HG03135 (cell line): Measurements from ENCODE around the gene DUSP8.

Experiments used
- ATAC-seq: cut with Tn5 transposase; IDR thresholded peaks from one replicate; pipeline ENCODE4 v1.9.1; 2021; ENCODE audit warnings: mild to moderate bottlenecking, moderate library complexity; ENCODE audit not compliant: unreplicated experiment

Gene DUSP8

GRCh38 chr11:1554981-1555712 lies 16.9 kb downstream of the DUSP8 start:
- ATAC-seq, result no peak

DNA sequence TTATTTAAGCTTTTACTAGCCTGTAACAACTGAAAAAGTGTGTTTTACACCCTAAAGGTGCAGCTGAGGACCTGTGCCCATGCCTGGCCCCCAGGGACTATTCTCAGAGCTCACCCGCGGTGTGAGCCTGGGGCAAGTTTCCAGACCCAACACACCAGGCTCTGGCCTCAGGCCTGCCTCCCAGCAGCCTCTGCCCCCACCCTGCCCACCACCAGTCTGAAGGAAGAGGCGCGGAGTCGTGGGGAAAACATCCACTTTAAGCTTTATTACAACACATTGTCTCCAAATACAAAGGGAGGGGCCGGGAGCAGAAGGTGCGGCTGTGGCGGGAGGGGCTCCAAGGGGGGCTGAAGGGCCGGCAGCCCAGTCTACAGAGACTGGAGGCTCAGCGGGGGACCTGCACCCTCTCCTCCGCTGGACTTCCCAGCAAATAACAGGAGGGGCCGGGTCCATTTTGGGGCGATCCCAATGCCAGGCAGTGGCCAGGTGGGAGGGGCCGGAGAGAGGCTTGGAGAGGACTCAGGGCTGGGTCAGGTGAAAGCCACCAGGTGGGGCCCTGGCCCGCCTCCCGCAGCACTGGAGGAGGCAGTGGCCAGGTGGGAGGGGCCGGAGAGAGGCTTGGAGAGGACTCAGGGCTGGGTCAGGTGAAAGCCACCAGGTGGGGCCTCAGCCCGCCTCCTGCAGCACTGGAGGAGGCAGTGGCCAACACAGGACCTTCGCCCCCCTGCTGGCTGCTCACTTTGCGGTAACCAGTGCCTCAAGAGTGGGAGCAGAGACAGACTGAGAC lies 18.1 kb downstream of the DUSP8 start:
- ATAC-seq, result no peak

DNA sequence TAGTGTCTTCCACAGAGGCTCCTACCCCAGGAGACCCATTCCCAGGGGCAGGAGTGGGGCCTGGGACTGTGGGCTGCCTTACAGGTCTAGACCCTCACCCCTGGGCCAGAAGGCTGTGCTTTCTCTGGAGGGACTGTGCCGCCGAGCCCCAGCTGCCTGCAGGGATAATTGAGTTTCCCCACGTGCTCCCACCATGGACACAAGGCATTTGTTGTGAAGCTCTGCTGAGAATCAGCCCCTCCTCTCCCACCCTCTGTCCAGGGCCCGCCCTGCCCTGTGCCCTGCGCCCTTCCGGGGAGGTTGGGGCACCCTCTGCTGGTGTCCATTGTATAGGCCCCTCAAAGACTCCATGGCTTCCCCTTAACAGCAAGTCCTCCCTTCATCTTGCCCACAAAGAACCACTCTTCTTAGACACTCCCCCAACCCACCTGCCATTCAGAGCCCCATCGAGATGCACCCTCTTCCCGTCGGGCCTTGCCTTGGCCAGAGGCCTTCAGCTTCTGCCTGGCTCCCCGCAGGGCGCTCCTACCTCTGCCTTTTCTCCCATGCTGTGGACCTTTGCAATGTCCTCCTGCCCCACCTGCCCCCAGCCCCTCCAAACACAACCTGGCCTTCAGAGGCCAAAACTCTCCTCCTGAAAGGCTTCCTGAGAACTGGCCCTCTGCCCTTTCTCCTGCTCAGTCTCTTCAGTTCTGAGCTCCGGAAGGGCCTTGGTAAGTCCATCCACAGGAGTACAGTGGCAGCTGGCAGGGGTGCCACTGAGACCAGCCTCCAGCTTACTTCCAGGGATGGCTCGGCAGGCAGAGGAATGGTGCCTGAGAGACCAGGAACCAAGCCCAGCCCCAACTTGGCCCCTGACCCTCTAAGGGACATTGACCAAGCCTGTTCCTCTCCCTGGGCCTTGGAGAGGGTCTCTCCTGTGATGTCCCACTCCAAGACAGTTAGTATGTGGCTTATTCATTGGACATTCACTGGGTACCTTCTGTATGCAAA lies 22.4 kb downstream of the DUSP8 start:
- no peak for ATAC-seq

GRCh38 chr11:1548221-1549070 lies 23.6 kb downstream of the DUSP8 start:
- no peak for ATAC-seq

- no peak for ATAC-seq
These were observed 24.5 kb downstream of the DUSP8 start for GRCh38 chr11:1547467-1548098.

GRCh38 chr11:1546536-1547466 lies 25.3 kb downstream of the DUSP8 start:
- no peak for ATAC-seq

DNA sequence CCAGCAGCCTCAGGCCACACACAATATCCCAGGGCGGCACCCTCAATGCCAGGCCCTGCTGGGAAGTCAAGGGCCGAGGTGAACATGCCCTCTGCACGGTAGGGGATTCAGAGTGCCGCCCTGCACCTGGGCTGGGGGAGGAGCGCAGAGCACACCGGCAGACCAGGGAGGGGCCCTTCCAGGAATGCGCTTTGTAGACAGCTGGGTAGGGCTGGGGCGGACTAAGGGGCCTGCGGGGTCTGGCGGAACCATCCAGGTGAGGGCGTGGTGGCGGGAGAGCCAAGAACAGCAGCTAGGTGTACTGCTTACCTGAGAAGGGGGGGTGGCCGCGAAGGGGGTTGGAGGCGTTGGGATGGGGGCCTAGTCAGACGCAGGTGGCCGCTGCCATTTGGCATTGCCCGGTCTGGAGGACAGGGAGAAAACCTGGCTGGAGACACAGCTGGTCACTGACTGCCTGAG lies 26.0 kb downstream of the DUSP8 start:
- ATAC-seq, result no peak

DNA sequence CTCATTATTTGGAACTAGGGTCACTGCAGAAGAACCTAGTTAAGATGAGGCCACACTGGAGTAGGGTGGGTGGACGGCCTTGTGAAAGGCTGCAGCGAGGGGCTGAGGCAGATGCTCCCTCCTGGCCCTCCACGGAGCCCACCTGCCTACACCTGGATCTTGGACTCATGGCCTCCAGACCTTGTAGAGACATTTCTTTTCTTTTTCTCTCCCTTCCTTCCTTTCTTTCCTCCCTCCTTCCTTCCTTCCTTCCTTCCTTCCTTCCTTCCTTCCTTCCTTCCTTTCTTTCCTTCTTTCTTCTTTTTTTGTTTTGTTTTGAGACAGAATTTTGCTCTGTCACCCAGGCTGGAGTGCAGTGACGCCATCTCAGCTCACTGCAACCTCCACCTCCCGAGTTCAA lies 26.6 kb downstream of the DUSP8 start:
- ATAC-seq, result no peak

DNA sequence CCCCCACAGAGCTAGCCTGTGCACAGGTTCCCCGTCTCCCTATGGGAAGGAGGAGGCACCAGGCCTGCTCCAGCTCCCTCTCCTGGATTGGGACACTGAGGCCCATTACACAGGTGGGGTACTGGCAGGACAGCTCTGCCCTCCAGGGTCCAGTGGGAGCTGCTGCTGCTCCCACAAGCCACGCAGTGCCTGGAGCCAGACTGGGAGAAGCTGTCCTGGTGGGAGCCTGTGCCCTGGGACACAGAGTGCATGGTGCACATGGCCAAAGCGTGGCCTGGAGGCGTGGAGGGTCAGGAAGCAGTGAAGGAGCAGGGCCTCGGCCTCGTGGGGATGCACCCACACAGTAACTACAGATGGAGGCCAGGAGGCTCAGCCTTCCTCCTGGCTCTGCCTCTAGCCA lies 27.5 kb downstream of the DUSP8 start:
- no peak for ATAC-seq

- ATAC-seq, result no peak
These were observed 28.3 kb downstream of the DUSP8 start for GRCh38 chr11:1543606-1544263.

DNA sequence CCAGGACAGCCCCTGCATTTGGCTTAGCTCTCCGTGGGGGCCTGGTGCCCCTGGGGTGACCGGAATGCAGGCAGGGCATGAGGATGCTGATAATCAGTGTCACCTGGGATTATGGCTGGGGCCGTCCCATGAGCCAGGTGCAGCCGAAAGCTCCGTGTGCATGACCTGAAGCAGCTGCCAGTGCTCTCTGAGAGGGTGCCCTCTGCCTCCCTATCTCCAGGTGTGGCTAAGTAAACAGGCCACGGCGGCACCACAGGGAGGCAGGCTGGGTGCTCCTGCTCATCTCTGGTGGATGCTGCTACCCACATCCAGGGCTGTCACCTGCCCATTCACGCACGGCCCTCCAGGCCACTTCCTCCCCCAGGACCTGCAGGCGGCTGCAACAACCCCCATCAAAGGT lies 29.8 kb downstream of the DUSP8 start:
- no peak for ATAC-seq

DNA sequence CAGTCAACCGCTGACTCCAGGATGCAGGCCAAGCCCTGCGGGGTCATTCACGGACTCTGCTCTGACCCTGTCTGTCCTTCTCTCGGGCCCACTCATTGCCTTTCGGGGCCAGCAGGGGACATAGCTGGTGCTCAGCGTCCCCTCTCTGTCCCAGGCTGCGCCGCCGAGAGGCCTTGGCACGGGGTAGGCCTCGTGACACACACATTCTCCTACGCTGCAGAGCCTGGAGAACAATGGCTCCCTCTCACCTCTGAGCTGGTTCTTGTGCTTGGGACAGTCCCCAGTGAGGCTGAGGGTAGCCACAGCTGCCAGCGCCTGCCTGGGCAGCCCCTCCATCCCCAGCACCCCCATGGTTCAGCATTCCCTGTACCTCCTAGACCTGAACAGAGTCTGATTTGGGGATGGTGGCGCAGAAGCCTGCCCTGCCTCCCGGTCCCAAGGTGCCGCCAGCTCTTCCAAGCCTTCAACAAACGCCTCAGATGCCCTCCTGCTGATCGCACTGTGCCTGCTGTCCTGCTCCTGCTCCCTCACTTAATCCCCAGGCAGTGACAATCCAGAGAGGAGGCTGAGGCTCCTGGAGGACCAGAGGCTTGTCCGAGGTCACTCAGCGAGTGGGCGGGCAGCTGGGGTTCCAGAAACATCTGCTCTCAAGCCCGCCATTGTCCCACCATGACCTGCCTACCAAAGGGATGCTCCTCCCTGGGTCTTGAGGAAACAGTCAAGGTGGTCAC lies 30.4 kb downstream of the DUSP8 start:
- ATAC-seq, result no peak

DNA sequence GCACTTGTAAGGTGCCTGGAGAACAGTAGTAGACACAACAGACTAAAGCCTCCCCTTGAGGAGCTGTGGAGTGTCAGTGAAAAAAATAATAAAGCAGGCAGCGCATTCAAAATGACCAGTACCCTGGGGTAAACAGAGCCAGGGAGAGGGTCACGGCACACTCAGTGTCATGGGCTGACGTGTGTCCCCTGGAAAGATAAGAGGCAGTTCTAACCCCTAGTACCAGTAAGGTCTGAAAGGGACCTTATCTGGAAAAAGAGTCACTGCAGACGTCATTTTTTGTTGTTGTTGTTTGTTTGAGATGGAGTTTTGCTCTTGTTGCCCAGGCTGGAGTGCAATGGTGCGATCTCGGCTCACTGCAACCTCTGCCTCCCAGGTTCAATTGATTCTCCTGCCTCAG lies 32.0 kb downstream of the DUSP8 start:
- ATAC-seq, result no peak

DNA sequence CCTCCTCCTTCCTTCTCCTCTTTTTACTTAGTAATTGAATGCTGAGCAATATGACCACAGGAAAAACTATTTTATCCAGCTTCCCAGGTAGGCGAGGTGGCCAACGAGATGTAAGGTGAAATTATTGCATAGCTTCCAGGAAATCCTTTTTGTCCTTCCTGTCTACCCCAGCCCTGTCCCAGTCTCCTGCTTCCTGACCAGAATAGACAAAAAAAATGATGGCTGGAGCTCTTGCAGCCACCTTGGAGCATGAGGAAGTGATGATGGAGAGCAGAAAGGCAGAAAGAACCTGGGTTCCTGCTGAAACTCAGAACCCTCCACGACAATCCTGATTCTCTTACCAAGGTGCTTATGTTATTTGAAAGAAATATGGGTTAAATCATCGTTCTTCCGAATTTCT lies 33.9 kb downstream of the DUSP8 start:
- ATAC-seq, result no peak

GRCh38 chr11:1536065-1536843 lies 35.8 kb downstream of the DUSP8 start:
- no peak for ATAC-seq

GRCh38 chr11:1534682-1535081 lies 37.4 kb downstream of the DUSP8 start:
- no peak for ATAC-seq

GRCh38 chr11:1534171-1534570 lies 37.9 kb downstream of the DUSP8 start:
- no peak for ATAC-seq
